HEK293 (cell line): Measurements from ENCODE around the gene MEI1.
"Not testable (repeated sequence)": the region's sequence is repeated elsewhere in the genome, so short reads cannot be mapped to it uniquely, and the experiment has no call there.

Source experiments
- CTCF ChIA-PET: fragments of 350-600 bp; formaldehyde crosslinking; extraction: SDS; loops from one replicate; lab custom pipeline; 2021; ENCODE audit warnings: antibody characterized with exemption; lab: Yijun Ruan, JAX
- POLR2A ChIA-PET: fragments of 300-600 bp; formaldehyde crosslinking; extraction: SDS; loops from one replicate; lab custom pipeline; 2020; ENCODE audit warnings: antibody characterized with exemption, inconsistent platforms; lab: Yijun Ruan, JAX
- H3K27ac ChIP-seq: fragments of 200-500 bp; sonication (Bioruptor generic); 2 replicates; pipeline ENCODE4 v1.5.1; 2014; ENCODE audit warnings: low read depth, low read length, control low read depth, inconsistent platforms; ENCODE audit errors: extremely low read depth
- H3K36me3 ChIP-seq, 2 experiments: fragments of 200-500 bp in 1 of 2; sonication (Bioruptor generic) in 1 of 2; 1 replicate in 1 of 2; 2 replicates in 1 of 2; pipeline ENCODE4 v1.5.1; 2014 to 2017; ENCODE audit warnings: inconsistent platforms in 2 of 2, low read length in 2 of 2; ENCODE audit not compliant: control insufficient read depth in 2 of 2, insufficient read depth in 1 of 2
- H3K4me1 ChIP-seq: fragments of 200-500 bp; sonication (Bioruptor generic); 2 replicates; pipeline ENCODE4 v1.5.1; 2014; ENCODE audit warnings: mild to moderate bottlenecking, low read length, inconsistent platforms; ENCODE audit not compliant: control insufficient read depth, insufficient read depth
- H3K4me3 ChIP-seq: 2 replicates; pipeline ENCODE4 v1.5.1; 2011; ENCODE audit warnings: low read depth, mild to moderate bottlenecking, control low read depth, low read length, moderate library complexity
- H3K9me3 ChIP-seq: fragments of 200-500 bp; sonication (Bioruptor generic); 2 replicates; pipeline ENCODE4 v1.5.1; 2014; ENCODE audit warnings: low read depth, low read length, inconsistent platforms; ENCODE audit not compliant: control insufficient read depth, insufficient read depth
- MEIS1 ChIP-seq: sonication (generic); formaldehyde crosslinking; IDR thresholded peaks from 2 replicates; pipeline ENCODE4 v1.8.1; 2022; ENCODE audit warnings: missing genetic modification reagents, mild to moderate bottlenecking, borderline replicate concordance
- ZIC2 ChIP-seq: fragments of 450-650 bp; formaldehyde crosslinking; IDR thresholded peaks from 2 replicates; pipeline ENCODE4 v1.5.1; 2016; ENCODE audit warnings: missing biosample characterization, missing genetic modification characterization
- ZNF121 ChIP-seq: fragments of 450-650 bp; formaldehyde crosslinking; IDR thresholded peaks from 2 replicates; pipeline ENCODE4 v1.5.1; 2016; ENCODE audit warnings: missing biosample characterization, missing genetic modification characterization
- ZNF157 ChIP-seq: fragments of 450-650 bp; formaldehyde crosslinking; IDR thresholded peaks from 2 replicates; pipeline ENCODE4 v1.5.1; 2016; ENCODE audit warnings: missing biosample characterization, missing genetic modification characterization
- ZNF211 ChIP-seq: fragments of 450-650 bp; formaldehyde crosslinking; IDR thresholded peaks from 2 replicates; pipeline ENCODE4 v1.5.1; 2016; ENCODE audit warnings: low read depth, missing biosample characterization, missing genetic modification characterization
- ZNF239 ChIP-seq: fragments of 450-650 bp; formaldehyde crosslinking; IDR thresholded peaks from 2 replicates; pipeline ENCODE4 v1.5.1; 2016; ENCODE audit warnings: missing biosample characterization, missing genetic modification characterization
- ZNF354C ChIP-seq: fragments of 450-650 bp; formaldehyde crosslinking; IDR thresholded peaks from 2 replicates; pipeline ENCODE4 v1.5.1; 2016; ENCODE audit warnings: missing biosample characterization, missing genetic modification characterization, low read depth, borderline replicate concordance
- ZNF366 ChIP-seq: fragments of 450-650 bp; formaldehyde crosslinking; conservative IDR thresholded peaks from 2 replicates; pipeline ENCODE4 v1.5.1; 2016; ENCODE audit warnings: missing biosample characterization, missing genetic modification characterization
- ZNF416 ChIP-seq: fragments of 450-650 bp; formaldehyde crosslinking; IDR thresholded peaks from 2 replicates; pipeline ENCODE4 v1.5.1; 2016; ENCODE audit warnings: missing biosample characterization, missing genetic modification characterization
- ZNF501 ChIP-seq: fragments of 450-650 bp; formaldehyde crosslinking; IDR thresholded peaks from 2 replicates; pipeline ENCODE4 v1.5.1; 2016; ENCODE audit warnings: missing biosample characterization, missing genetic modification characterization
- ZNF544 ChIP-seq: fragments of 450-650 bp; formaldehyde crosslinking; IDR thresholded peaks from 2 replicates; pipeline ENCODE4 v1.5.0; 2017; ENCODE audit warnings: missing biosample characterization, missing genetic modification characterization
- ZNF558 ChIP-seq: fragments of 450-650 bp; formaldehyde crosslinking; IDR thresholded peaks from 2 replicates; pipeline ENCODE4 v1.5.1; 2016; ENCODE audit warnings: missing biosample characterization, missing genetic modification characterization
- ZNF560 ChIP-seq: fragments of 450-650 bp; formaldehyde crosslinking; IDR thresholded peaks from 2 replicates; pipeline ENCODE4 v1.5.1; 2017; ENCODE audit warnings: missing biosample characterization, missing genetic modification characterization, borderline replicate concordance
- ZNF571 ChIP-seq: fragments of 450-650 bp; formaldehyde crosslinking; IDR thresholded peaks from 2 replicates; pipeline ENCODE4 v1.5.0; 2017; ENCODE audit warnings: missing biosample characterization, missing genetic modification characterization
- ZNF585B ChIP-seq: fragments of 450-650 bp; formaldehyde crosslinking; IDR thresholded peaks from 2 replicates; pipeline ENCODE4 v1.5.1; 2016; ENCODE audit warnings: missing biosample characterization, missing genetic modification characterization
- ZNF626 ChIP-seq: fragments of 450-650 bp; sonication (Bioruptor Pico); formaldehyde crosslinking; IDR thresholded peaks from 2 replicates; pipeline ENCODE4 v1.5.1; 2018; ENCODE audit warnings: missing biosample characterization, missing genetic modification characterization, inconsistent platforms
- ZNF654 ChIP-seq: fragments of 450-650 bp; formaldehyde crosslinking; IDR thresholded peaks from 2 replicates; pipeline ENCODE4 v1.5.1; 2016; ENCODE audit warnings: low read depth, missing biosample characterization, missing genetic modification characterization
- ZNF830 ChIP-seq: fragments of 450-650 bp; IDR thresholded peaks from 2 replicates; pipeline ENCODE4 v1.5.0; 2018; ENCODE audit warnings: missing biosample characterization, missing genetic modification characterization, low read depth, mild to moderate bottlenecking, moderate library complexity
- TF ChIP-seq, protein P1 (sequence below): fragments of 450-650 bp; formaldehyde crosslinking; IDR thresholded peaks from 2 replicates; pipeline ENCODE4 v1.5.1; 2016; ENCODE audit warnings: missing biosample characterization, missing genetic modification characterization
- TF ChIP-seq, protein P2 (sequence below): fragments of 450-650 bp; formaldehyde crosslinking; IDR thresholded peaks from 2 replicates; pipeline ENCODE4 v1.5.1; 2017; ENCODE audit warnings: missing biosample characterization, missing genetic modification characterization
- TF ChIP-seq, protein P3 (sequence below): fragments of 450-650 bp; formaldehyde crosslinking; IDR thresholded peaks from 2 replicates; pipeline ENCODE4 v1.5.1; 2016; ENCODE audit warnings: missing biosample characterization, missing genetic modification characterization

The MEI1 gene

DNA sequence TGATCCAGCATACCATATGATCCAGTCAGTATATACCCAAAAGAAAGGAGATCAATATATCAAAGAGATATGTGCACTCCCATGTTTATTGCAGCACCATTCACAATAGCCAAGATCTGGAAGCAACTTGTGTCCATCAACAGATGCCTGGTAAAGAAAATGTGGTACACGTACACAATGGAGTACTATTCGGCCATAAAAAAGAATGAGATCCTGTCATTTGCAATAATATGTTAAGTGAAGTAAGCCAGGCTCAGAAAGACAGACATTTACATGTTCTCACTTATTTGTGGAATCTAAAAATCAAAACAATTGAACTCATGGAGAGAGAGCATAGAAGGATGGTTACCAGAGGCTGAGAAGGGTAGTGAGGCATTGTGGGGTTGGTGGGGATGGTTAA is 37.6 kb upstream of the MEI1 start (continued):
- TF ChIP-seq ZNF501 (no peak), ZNF830 (tag by site-specific recombination) (no peak), ZNF626 (no peak), ZNF416 (tag by site-specific recombination) (no peak)

DNA sequence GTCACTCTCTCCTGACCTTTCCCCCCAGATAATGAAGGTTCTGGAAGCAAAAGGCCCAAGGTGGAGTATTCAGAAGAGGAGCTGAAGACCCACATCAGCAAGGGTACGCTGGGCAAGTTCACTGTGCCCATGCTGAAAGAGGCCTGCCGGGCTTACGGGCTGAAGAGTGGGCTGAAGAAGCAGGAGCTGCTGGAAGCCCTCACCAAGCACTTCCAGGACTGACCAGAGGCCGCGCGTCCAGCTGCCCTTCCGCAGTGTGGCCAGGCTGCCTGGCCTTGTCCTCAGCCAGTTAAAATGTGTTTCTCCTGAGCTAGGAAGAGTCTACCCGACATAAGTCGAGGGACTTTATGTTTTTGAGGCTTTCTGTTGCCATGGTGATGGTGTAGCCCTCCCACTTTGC is 35.7 kb upstream of the MEI1 start:
- CTCF ChIA-PET: not testable (repeated sequence)

DNA sequence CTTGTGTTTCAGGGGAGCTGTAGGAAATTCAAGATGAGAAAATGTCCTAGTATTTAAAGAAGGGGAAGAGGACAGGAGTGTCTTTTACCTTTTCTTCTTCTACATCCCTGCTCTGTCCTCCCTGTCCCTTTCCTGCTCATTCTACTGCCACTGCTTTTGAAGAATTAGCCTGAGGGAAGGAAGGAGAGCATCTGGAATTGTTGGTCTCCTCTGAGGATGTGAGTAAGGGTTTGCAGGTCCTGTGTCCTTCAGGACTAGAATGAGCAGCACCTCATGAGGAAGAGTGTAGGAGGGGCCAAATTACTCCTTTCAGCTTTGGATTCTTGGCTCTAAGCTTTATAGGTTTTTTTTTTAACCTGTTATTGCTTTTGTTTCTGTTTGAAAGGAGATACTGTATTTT is 34.8 kb upstream of the MEI1 start:
- CTCF ChIA-PET: interaction anchor here (0.5 to 0.8 kb wide), 3 partner anchors 95 to 261 kb away, joined by 3 to 5 read pairs (median 4); no protein-coding TSS in a partner anchor
- Histone ChIP-seq H3K27ac (peak overlapping the region; percentile 7; the same call in 1 of the 2 replicates), H3K36me3 (peaks cover 31 to 60% of the 10 kb centered on the region in 2 experiments), H3K9me3 (no peaks in the 10 kb centered on the region)
- TF ChIP-seq, protein P1, sequence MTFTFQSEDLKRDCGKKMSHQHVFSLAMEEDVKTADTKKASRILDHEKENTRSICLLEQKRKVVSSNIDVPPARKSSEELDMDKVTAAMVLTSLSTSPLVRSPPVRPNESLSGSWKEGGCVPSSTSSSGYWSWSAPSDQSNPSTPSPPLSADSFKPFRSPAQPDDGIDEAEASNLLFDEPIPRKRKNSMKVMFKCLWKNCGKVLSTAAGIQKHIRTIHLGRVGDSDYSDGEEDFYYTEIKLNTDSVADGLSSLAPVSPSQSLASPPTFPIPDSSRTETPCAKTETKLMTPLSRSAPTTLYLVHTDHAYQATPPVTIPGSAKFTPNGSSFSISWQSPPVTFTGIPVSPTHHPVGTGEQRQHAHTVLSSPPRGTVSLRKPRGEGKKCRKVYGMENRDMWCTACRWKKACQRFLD (tag by site-specific recombination): no peak
- TF ChIP-seq, all 188 proteins: peak for 0
- H3K4me1 ChIP-seq: no peaks in the 10 kb centered on the region
- no peak overlapping the region for H3K4me3 ChIP-seq
- POLR2A ChIA-PET: interaction anchor here (0.5 kb wide), 1 partner anchor 297 kb away, joined by 4 read pairs; no protein-coding TSS in a partner anchor

More for the DNA sequence above, 35.7 kb upstream of the MEI1 start:
- POLR2A ChIA-PET: interaction anchor here (1.0 kb wide), 1 partner anchor 43 kb away, joined by 3 read pairs; the partner anchor contains the start of genes DESI1 and XRCC6
- H3K27ac ChIP-seq, H3K9me3 ChIP-seq, H3K4me1 ChIP-seq, H3K4me3 ChIP-seq: not testable (repeated sequence)
- H3K36me3 ChIP-seq: peaks cover 40 to 69% of the 10 kb centered on the region in 2 experiments

DNA sequence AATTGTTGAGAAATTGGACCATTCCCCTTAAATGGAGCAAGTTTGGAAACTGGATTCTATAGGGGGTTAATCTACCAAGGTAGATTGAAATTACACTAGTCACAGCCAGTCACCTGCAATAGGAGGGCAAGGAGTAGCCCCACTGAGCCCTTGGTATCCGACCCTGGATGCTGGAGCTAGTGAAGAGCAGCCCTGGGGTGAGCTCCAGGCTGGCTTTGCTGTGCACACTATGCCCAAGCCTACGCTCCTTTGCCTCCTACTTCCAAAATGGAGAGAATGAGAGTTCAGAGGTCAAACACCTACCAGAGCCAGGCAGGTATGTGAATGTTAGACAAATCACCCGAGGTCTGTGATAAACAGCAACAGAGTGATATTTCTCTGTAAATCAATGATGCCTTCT is 34.4 kb upstream of the MEI1 start:
- Histone ChIP-seq H3K27ac (no peak overlapping the region; the same call in 1 of the 2 replicates), H3K36me3 (peaks cover 26 to 55% of the 10 kb centered on the region in 2 experiments), H3K9me3 (no peaks in the 10 kb centered on the region), H3K4me3 (no peak overlapping the region), H3K4me1 (no peaks in the 10 kb centered on the region)
- POLR2A ChIA-PET: interaction anchor here (0.5 to 1.1 kb wide), 3 partner anchors 8 to 297 kb away, joined by 3 to 4 read pairs (median 3); partner anchors contain the start of genes DESI1 and XRCC6
- CTCF ChIA-PET: interaction anchor here (0.5 to 0.8 kb wide), 4 partner anchors 96 to 285 kb away, joined by 3 to 5 read pairs (median 4); no protein-coding TSS in a partner anchor
- TF ChIP-seq ZNF157 (tag by site-specific recombination) (no peak), ZNF211 (tag by site-specific recombination) (no peak), ZIC2 (no peak), ZNF354C (tag by site-specific recombination) (no peak), ZNF121 (tag by site-specific recombination) (no peak), ZNF366 (0 out of 2 replicates have a peak, but pooled peaks have one; percentile 16), ZNF544 (tag by site-specific recombination) (no peak), ZNF239 (tag by site-specific recombination) (no peak), ZNF654 (tag by site-specific recombination) (no peak), ZNF585B (tag by site-specific recombination) (no peak), MEIS1 (CRISPR knock-in tag) (no peak), ZNF571 (tag by site-specific recombination) (no peak), ZNF560 (tag by site-specific recombination) (no peak), ZNF558 (tag by site-specific recombination) (no peak)
- TF ChIP-seq, protein P2, sequence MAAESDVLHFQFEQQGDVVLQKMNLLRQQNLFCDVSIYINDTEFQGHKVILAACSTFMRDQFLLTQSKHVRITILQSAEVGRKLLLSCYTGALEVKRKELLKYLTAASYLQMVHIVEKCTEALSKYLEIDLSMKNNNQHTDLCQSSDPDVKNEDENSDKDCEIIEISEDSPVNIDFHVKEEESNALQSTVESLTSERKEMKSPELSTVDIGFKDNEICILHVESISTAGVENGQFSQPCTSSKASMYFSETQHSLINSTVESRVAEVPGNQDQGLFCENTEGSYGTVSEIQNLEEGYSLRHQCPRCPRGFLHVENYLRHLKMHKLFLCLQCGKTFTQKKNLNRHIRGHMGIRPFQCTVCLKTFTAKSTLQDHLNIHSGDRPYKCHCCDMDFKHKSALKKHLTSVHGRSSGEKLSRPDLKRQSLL (tag by site-specific recombination): peak; percentile 42; the same call in 1 of the 2 replicates
- TF ChIP-seq, protein P3, sequence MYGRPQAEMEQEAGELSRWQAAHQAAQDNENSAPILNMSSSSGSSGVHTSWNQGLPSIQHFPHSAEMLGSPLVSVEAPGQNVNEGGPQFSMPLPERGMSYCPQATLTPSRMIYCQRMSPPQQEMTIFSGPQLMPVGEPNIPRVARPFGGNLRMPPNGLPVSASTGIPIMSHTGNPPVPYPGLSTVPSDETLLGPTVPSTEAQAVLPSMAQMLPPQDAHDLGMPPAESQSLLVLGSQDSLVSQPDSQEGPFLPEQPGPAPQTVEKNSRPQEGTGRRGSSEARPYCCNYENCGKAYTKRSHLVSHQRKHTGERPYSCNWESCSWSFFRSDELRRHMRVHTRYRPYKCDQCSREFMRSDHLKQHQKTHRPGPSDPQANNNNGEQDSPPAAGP (tag by site-specific recombination): no peak
